Left colon (tissue), 2 donors: Measurements from ENCODE around the gene SANBR. TPM values are rescaled to one million over a fixed set of nuclear protein-coding genes. Genes with fewer than 3 reads are reported as not detected.
"Not testable (repeated sequence)": the region's sequence is repeated elsewhere in the genome, so short reads cannot be mapped to it uniquely, and the experiment has no call there.

Experiments used
- ATAC-seq: fragments of 200-7000 bp; cut with Tn5 transposase; one replicate; pipeline ENCODE4 v1.9.1; 2020; ENCODE audit warnings: mild to moderate bottlenecking, moderate library complexity
- DNase-seq, 2 donors: peaks; one replicate each; pipeline ENCODE4 v3.0.0-alpha.2; 2020
- intact Hi-C, 2 donors: fragments of 100-400 bp; cut with DNase I in 1 of 2; cut with micrococcal nuclease in 1 of 2; formaldehyde crosslinking; loops; one replicate each; pipeline versions ENCODE4 v1.11.2 to v1.14.0; 2022; cut with DNase I, micrococcal nuclease
- long read RNA-seq: library from polyadenylated mRNA; unstranded; transcript quantifications from one replicate; pipeline ENCODE4 v2.0.0, GENCODE V29; 2021
- total RNA-seq, 2 donors: library from RNA; stranded (reverse); fragmentation: NEBNext Ultra II Directional; extraction: Animal tissue kit (Norgen Biotek cat#: 25700); gene quantifications; one replicate each; pipeline ENCODE4 v1.2.1, GENCODE V29; 2021
- donor health status: DM: no; HTN: no; CAD: no.
- donor health status: DM: yes; HTN: yes; CAD: no.

SANBR gene
- 10 to 100 TPM; 11.4 to 14.4 TPM for total RNA-seq
- long read RNA-seq, full-length matches to known transcripts, result 7 of 21 reads
- long read RNA-seq, partial matches to known transcripts, result 7 of 21 reads
- long read RNA-seq, other reads (novel, unspliced or antisense), result 7 of 21 reads

DNA sequence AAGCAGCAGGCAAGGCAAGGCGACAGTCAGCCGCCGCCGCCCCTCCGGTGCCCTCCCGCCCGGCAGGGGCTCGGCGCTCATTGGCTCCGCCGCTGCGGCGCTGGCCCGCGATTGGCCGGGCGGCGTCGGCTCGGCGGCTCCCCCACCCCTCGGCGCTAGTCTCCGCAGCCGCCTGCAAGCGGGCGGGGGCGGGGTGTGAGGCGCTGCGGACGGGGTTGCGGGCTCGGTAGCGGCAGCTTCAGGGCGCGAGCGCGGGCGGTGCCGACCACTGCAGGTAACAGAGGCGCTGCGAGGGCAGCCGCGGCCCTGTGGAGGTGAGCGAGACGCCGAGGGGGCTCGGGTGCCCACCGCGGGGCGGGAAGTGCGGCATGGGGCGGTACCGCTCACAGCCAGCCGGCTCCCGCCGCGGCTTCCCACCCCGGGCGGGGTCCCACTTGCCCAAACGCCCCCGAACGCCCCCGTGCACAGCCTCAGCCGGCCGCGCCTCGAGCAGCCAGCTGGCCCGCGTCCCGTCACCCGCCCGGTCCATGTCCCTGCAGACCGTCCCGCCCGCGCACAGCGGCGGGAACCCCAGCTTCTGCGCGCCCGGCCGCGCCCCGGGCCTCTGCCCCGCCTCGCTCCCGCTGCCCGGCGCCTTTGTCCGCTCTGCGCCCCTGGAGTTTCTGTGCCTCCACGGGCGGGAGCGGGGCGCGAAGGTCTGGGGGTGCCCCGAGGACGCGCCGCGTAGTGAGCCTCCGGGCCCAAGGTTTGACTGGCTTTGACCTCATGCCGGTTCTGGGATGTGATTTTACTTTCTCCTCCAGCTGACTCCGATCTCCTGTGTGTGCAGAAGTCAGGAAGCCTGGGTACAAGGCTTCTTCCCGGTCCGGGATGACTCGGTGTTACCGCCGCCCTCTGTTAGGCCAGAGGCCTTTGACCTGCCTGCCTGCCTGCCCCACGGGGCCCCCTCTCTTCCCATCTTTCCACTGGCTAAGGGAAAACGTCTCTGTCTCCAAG, at the start of gene SANBR:
TSS of gene SANBR (plus strand) at position 158 of the 996 bp plus-strand sequence. CDS start 4,480 bp downstream, outside the sequence.
- intact Hi-C loops, result no loop called here
- ATAC-seq (peak; percentile 94), DNase-seq (peak; percentile 89 to 92)

DNA sequence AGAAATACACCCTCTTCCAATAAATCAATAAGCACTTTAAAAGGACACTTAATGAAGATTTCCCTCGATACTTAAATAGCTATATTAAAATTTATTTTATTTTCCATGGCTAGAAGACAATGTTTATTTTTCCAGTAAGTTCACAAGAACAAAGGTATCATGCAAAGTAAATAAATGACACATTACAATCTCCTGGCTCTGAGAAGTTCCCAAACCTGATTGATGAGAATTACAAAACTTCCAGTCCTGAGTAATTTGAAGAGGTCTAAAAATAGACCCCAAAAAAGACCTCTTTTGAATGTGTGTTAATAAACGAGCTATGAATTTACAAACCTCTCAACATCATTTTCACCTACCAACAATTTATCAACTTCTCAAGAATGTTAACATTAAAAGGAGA, 49.7 kb upstream of the SANBR start:
- intact Hi-C loops, result no loop called here
- ATAC-seq, result peak; percentile 23
- DNase-seq, result no peak

DNA sequence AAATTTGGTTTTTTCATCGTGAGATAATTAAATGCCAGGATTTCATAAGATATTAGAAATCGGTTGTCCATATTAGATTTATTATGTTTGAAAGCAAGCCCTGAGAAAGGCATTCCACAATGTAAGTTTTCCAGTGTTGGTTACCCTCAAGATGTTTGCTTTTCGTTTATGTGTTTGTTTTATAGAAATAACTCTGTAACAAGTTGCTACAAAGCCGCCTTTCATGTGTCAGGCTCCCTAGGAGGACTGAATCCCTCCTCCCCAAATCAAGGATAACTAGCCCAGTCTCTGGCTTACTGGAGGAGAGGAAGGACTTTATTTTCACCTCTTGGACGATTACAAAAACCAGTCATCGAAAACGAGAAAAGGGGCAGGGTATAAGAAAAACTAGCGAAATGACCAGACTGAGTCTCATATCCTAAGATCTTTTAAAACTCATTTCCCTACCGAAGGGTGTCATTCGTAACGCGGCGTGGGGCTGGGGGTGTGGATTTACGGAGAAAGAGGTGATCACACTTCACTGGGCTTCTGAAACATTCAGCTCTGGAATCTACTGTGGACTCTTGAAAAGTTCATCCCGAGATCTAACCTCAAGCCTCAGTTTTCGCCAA, 49.2 kb upstream of the SANBR start:
- intact Hi-C loops, result no loop called here
- DNase-seq (no peak), ATAC-seq (peak; percentile 5)

DNA sequence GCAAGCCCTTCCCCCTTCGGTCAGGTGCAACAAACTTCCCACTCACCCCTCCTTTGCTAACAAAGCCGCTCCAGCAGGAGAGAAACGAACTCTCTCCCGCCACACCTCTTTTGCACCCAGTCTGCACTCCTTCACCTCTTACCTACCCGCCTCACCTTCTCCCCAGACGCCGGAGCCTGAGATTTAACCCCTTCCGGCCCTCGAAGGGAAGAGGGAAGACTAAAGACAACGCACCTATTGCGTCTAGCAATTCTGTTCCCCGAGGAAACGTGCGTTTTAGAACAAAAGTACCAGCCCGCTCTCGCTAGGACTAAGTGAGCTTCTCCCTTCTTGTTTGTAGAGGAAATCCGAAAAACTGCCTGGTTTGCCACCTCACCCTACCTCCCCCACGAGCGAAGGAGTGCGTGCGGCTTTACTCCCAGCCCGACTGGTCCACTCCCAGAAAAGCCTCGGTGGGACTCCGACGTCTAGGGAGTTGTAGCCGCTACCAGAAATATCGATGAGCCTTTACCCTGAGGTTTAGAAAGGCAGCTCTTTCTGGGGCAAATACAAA, 48.6 kb upstream of the SANBR start:
- ATAC-seq (peak; percentile 80), DNase-seq (peak; percentile 83 to 93)
- intact Hi-C loops, result no loop called here

DNA sequence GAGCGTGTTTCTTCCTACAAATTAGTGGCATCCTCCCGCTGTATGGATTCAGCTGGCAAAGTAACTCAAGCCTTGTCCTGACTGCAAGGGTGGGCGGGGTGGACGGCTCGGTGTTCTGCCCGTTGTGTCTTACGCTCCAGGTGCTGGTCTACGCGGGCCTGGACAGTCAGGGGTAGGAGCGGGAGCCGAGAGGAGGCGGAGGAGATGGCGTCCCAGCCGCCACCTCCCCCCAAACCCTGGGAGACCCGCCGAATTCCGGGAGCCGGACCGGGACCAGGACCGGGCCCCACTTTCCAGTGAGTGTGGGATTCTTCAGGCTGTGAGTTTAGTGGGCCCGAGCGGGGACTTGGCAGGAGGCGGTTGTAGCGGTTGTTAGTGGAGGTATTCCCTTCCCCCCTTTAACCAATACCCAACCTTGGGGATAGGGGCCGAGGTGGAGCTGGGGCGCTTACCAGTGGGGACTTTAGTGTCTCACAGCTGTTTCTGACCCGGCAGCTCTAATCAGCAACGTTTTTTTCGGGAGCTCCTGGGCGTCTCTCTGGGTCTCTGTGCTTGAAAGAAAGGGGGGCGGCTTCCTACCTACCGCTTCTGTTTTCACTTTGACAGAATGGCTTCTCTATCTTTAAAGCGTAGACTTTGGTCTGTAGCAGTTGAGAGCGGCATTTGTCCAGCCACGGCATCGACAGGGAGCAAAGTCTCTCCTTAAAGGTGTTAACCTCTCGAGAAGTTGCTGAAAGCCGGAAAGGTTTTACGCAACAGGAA, 47.9 kb upstream of the SANBR start, which contains the start of the genes PEX13 and PUS10:
TSS of gene PEX13 (plus strand) at position 165 of the 762 bp plus-strand sequence. CDS start at position 205, 40 bp downstream.
TSS of gene PUS10 (minus strand) at position 700 of the 762 bp plus-strand sequence. CDS start 6,365 bp downstream, outside the sequence.
- intact Hi-C loops, result no loop called here
- peak; percentile 75 for ATAC-seq
- DNase-seq, result peak; percentile 83

DNA sequence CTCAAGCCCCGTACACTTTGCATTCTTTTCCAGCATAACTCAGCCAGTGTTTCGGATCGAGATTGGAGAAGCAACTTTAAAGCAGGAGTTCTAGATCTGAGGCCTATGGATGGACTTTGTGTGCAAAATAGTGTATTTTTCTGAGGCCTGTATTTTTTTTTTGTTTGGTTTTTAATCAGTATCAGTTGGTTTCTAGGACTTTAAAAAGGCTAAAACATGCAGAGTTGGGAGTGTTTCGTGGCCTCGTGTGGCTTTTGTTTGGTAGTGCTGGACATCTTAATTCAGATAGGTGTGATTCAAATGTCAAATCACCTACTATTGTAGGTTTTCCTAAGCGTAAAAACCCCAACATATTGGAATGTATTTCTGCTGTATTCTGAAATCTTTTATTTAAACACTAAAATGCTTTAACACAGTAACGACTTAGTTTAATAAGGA, 47.3 kb upstream of the SANBR start:
- DNase-seq, result no peak
- no peak for ATAC-seq
- intact Hi-C loops, result no loop called here

DNA sequence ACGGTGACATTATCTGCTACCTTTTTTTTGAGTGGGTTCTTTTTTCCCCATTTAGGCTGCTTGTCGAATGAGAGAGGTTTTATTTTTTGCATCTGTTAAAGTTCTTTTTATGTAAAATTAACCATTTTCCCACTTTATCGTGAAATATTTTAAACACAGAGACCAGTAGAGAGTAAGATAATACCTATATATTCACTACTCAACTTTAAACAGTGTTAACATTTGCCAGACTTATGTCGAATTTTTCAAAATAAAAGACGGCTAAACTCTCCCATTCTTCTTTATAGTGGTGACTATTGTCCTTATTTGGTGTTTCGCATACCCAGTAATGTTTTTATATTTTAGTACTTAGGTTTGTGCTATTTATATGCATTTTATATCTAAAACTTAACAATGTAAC, 46.9 kb upstream of the SANBR start:
- ATAC-seq, result no peak
- intact Hi-C loops, result no loop called here
- DNase-seq, result no peak

DNA sequence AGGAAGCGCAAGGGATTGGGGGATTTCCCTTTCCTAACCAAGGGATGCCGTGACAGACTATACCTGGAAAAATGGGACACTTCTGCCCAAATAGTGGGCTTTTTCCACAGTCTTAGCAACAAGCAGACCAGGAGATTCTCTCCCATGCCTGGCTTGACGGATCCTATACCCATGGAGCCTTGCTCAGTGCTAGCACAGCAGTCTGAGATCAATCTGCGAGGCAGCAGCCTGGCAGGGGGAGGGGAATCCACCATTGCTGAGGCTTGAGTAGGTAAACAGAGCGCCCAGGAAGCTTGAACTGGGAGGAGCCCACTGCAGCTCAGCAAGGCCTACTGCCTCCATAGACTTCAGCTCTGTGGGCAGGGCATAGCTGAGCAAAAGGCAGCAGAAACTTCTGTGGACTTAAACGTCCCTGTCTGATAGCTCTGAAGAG, 44.4 kb upstream of the SANBR start:
- DNase-seq (no peak), ATAC-seq (no peak)
- intact Hi-C loops, result no loop called here

DNA sequence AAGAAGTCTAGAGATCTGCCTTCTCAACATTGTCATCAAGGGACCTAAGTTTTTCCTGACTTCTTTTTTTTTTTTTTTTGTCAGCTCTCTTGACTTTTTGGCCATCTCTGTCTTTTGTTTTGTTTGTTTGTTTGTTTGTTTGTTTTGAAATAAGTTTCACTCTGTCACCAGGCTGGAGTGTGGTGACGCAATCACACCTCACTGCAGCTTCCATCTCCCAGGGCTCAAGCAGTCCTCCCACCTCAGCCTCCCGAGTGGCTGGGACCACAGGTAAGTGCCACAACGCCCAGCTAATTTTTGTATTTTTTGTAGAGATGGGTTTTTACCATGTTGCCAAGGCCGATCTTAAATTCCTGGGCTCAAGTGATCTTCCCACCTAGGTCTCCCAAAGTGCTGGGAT, 42.0 kb upstream of the SANBR start:
- ATAC-seq (no peak), DNase-seq (no peak)

DNA sequence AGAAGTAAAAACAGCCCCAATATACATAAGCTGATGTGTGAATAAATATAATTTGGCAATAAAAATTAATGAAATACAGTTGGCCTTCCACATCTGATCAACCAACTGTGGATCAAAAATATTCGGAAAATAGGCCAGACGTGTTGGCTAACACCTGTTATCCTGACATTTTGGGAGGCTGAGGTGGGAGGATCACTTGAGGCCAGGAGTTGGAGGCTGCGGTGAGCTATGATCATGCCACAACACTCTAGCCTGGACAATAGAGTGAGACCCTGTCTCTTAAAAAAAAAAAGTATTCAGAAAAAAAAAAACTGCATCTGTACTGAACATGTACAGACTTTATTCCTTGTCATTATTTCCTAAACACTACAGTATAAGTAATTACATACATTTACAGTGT, 36.1 kb upstream of the SANBR start:
- no peak for ATAC-seq
- intact Hi-C loops, result no loop called here
- no peak for DNase-seq

More for the DNA sequence above, 42.0 kb upstream of the SANBR start:
- intact Hi-C loops, result no loop called here

DNA sequence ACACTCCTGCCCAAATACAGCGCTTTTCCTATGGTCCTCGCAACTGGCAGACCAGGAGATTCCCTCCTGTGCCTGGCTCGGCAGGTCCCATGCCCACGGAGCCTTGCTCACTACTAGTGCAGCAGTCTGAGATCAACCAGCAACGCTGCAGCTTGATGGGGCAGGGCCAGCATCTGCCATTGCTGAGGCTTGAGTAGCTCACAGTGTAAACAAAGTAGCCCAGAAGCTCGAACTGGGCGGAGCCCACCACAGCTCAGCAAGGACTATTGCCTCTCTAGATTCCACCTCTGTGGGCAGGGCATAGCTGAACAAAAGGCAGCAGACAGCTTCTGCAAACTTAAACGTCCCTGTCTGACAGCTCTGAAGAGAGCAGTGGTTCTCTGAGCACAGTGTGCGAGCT, 31.1 kb upstream of the SANBR start:
- intact Hi-C loops, ATAC-seq, DNase-seq: not testable (repeated sequence)

DNA sequence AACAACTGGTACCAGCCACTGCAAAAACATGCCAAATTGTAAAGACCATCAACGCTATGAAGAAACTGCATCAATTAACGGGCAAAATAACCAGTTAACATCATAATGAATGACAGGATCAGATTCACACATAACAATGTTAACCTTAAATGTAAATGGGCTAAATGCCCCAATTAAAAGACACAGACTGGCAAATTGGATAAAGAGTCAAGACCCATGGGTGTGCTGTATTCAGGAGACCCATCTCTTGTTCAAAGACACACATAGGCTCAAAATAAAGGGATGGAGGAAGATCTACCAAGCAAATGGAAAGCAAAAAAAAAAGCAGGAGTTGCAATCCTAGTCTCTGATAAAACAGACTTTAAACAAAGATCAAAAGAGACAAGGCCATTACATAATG, 29.0 kb upstream of the SANBR start:
- DNase-seq, intact Hi-C loops: not testable (repeated sequence)

DNA sequence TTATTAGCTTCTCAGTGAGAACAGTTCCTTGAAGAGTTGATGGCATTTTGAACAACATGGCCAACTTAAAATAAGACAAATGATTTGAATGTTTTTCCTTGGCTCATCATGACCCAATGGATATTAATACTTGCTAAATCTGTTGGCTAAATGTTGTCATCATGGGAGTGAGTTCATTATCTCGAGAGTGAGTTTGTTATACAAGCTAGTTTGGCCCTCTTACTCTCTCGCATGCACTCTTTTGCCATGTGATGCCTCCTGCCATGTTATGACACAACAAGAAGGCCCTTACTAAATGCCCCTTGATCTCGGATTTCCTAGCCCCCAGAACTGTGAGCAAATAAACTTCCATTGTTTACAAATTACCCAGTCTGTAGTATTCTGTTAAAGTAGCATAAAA, 22.9 kb upstream of the SANBR start:
- no peak for ATAC-seq
- intact Hi-C loops, result no loop called here
- DNase-seq, result no peak

More for the DNA sequence above, 29.0 kb upstream of the SANBR start:
- not testable (repeated sequence) for ATAC-seq

DNA sequence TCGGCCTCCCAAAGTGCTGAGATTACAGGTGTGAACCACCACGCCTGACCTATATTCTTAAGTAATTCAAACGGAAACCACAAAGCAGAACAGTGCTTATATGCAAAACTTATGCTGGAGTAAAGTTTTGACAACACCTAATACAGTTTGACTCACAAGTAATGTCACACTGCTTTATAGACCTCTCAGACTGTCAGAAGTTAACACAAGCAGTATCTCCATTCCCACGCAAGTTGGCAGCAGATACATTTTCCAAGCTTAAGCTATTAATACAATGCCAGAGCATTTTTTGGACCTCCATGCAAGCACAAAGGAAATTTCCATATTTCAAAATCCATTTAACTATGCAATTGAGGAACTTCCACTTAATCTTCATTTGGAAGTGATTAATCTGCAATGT, 21.0 kb upstream of the SANBR start:
- DNase-seq, result no peak
- intact Hi-C loops, result no loop called here
- ATAC-seq, result no peak

DNA sequence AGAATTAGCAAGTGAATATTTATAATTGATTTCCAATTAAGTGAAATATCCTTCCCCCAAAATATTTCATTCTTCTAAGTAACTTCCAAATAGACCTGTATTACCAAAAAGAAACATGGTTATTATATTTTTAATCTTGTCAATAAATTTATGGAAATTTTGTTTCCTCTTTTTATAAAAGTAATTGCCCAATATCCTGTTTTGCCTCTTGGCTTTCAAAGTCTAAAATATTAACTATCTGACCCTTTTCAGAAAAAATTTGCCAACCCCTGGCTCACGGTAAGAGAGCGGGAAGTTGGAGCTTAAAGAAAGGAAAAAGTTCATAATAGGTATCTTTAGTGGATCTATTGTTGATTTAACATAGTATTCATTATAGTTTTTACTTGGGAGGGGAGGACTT, 20.4 kb upstream of the SANBR start:
- no peak for ATAC-seq
- intact Hi-C loops, result no loop called here

DNA sequence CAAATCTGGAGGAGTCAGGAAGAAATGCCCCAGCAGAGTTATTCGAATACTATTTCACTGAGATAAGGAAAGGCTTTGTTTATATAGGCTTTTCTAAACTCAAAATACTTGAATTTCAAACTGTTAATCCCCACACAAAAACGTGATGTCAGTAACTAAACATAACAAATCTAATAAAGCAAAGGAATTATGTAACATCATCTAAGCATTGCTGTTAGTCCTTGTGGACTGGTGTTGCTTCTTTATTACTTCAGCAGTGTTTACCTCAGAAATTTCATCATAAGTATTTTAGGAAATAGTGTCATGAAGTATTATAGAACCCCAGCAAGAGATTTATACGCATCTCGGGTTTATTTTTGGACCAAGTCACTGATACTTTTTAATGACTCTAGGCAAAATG, 19.7 kb upstream of the SANBR start:
- intact Hi-C loops, result no loop called here
- ATAC-seq (no peak), DNase-seq (no peak)

More for the DNA sequence above, 20.4 kb upstream of the SANBR start:
- no peak for DNase-seq

DNA sequence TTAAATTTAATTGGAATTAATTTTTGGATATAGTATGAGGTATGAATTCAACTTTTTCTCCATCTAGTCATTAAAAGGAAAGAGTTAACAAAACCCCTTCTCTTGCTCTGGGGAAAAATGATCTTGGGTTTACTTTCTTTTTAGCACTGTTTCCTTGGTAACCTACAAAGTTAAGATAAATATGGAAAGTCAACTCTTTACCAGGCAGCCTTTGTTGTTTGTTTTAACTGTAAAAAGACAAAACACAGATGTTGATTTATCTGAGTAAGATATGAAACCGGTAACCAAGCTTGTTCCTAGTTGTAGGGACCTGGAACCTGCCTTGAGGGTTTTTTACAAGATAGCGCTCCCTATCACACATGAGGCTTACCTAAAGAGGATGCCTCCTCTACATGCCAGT, 10.1 kb upstream of the SANBR start:
- intact Hi-C loops, result no loop called here
- DNase-seq (no peak), ATAC-seq (no peak)

DNA sequence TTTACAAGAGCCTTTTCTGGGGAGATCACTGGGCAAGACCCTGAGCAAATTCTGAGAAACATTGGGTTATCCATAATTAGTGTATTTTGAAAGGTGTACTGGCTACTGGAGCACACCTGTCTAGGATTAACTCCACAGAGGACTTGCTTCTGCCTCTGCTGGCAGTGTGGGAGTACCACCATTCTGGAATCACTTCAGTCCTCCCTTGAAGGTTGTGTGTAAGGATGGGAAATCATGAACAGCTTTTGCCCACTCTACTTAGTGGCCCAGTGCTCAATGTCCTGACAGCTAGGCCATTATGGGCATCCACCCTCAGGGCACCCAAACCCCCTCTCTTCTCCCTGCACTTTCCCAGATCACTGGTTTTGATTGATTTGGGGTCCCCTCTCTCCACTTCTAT, 8.1 kb upstream of the SANBR start:
- intact Hi-C loops, result no loop called here
- ATAC-seq (no peak), DNase-seq (no peak)
